Brain pericyte (primary cell): ENCODE data around the gene DHX38.

Experiments
- DNase-seq: peaks from one replicate; pipeline ENCODE4 v3.0.0-alpha.2; 2012; ENCODE audit warnings: low read depth, low spot score

Gene DHX38

DNA sequence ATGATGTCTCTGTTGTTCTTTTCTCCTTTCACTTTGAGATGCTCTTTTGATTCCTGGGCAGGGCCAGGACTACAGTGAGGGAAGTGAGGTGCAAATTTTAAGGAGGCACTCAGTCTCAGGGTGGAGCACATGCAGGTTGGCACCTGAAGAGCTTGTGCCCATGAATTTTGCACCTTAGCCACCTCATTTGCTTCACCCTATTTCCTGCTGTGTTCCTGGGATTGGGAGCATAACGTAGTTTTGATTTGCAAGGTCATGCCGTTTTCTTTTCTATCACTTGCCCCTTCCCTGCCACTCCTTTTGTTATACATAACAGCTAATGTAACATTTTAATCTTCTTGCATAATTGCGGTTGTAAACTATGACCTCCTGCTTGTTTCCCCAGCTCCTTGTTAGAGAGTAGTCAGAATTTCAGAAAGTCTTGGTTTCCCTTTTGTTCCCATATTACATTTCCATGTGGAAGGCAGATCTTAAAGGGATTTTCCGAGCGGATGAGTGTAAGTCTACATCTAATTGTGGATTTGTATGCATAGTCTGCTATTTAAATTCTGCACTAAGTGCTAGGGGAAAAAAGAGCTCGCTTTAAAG lies 68.6 kb downstream of the DHX38 start:
- DNase-seq, result no peak
